OCI-LY7 (cell line): Measurements from ENCODE around the gene NDUFA13.

Experiments used
- EZH2phosphoT487 ChIP-seq: fragments of 200-600 bp; sonication (generic); IDR thresholded peaks from 2 replicates; pipeline ENCODE4 v1.6.1; 2018; ENCODE audit warnings: low read depth, borderline replicate concordance, mild to moderate bottlenecking, mixed run types, antibody characterized with exemption, low read length, moderate library complexity, mixed read lengths
- TF ChIP-seq, protein P1 (sequence below): fragments of 200-600 bp; sonication (generic); conservative IDR thresholded peaks from 2 replicates; pipeline ENCODE4 v1.5.1; 2014; ENCODE audit warnings: mild to moderate bottlenecking, antibody characterized with exemption, low read length, moderate library complexity, mixed read lengths

DNA sequence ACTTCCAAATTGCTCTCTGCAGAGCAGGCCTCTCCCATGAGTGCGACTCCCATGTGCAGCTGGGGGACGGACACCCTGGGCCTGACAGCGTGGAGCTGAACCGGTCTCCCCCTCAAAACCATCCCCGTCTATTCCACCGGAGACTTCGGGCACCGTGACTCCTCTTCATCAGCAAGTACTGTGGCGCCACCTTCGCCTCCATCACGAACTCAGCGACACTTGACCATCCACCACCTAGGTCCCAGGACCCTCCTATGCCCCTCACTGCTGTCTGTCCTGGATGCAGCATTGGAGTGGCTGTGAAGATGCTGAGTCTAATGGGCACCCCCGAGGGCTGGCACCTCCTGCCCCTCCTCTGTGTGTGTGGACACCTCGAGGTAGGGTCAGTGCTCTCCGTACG lies 42.6 kb downstream of the NDUFA13 start:
- TF ChIP-seq, protein P1, sequence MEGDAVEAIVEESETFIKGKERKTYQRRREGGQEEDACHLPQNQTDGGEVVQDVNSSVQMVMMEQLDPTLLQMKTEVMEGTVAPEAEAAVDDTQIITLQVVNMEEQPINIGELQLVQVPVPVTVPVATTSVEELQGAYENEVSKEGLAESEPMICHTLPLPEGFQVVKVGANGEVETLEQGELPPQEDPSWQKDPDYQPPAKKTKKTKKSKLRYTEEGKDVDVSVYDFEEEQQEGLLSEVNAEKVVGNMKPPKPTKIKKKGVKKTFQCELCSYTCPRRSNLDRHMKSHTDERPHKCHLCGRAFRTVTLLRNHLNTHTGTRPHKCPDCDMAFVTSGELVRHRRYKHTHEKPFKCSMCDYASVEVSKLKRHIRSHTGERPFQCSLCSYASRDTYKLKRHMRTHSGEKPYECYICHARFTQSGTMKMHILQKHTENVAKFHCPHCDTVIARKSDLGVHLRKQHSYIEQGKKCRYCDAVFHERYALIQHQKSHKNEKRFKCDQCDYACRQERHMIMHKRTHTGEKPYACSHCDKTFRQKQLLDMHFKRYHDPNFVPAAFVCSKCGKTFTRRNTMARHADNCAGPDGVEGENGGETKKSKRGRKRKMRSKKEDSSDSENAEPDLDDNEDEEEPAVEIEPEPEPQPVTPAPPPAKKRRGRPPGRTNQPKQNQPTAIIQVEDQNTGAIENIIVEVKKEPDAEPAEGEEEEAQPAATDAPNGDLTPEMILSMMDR: no peak
- TF ChIP-seq EZH2phosphoT487: no peak
